Ovary (tissue), 3 donors: Measurements from ENCODE around the gene LPCAT2.

ENCODE experiments used
- POLR2A ChIP-seq: fragments of 450-650 bp; IDR thresholded peaks from one replicate; pipeline ENCODE4 v1.6.1; 2017; ENCODE audit warnings: antibody characterized with exemption, mild to moderate bottlenecking, moderate library complexity
- TF ChIP-seq, protein P1 (sequence below), 3 donors: fragments of 450-650 bp in 2 of 3; fragments of 200-600 bp in 1 of 3; IDR thresholded peaks; one replicate each; pipeline versions ENCODE4 v1.5.1 to v1.8.0; 2016 to 2022; ENCODE audit warnings: antibody characterized with exemption in 3 of 3, mild to moderate bottlenecking in 1 of 3
- donor health status: DM: no; HTN: no; CAD: no.

DNA sequence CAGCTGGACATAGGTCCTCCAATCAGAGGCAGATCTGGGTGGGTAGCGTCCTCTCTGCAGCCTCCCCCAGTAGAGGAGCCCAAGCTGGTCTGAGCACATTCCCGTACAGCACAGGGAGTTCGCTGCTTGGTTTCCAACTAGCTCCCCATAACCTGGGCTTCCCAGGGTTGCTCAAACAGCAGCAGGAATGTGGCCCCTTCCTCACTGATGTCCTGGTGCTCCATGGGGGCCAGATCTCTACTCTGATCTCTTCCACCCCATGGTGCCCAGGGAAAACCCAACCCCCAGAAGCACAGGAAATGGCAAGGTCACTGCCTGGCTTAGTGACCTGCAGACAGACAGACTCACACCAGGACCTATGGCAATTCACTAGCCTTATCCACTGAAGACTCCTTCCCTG, 41.0 kb upstream of the LPCAT2 start:
- TF ChIP-seq, protein P1, sequence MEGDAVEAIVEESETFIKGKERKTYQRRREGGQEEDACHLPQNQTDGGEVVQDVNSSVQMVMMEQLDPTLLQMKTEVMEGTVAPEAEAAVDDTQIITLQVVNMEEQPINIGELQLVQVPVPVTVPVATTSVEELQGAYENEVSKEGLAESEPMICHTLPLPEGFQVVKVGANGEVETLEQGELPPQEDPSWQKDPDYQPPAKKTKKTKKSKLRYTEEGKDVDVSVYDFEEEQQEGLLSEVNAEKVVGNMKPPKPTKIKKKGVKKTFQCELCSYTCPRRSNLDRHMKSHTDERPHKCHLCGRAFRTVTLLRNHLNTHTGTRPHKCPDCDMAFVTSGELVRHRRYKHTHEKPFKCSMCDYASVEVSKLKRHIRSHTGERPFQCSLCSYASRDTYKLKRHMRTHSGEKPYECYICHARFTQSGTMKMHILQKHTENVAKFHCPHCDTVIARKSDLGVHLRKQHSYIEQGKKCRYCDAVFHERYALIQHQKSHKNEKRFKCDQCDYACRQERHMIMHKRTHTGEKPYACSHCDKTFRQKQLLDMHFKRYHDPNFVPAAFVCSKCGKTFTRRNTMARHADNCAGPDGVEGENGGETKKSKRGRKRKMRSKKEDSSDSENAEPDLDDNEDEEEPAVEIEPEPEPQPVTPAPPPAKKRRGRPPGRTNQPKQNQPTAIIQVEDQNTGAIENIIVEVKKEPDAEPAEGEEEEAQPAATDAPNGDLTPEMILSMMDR (IDR thresholded peaks at IDR 0.05) = no peak
- no peak for TF ChIP-seq POLR2A
